ENCODE measurements around the gene SLC25A21.

DNA sequence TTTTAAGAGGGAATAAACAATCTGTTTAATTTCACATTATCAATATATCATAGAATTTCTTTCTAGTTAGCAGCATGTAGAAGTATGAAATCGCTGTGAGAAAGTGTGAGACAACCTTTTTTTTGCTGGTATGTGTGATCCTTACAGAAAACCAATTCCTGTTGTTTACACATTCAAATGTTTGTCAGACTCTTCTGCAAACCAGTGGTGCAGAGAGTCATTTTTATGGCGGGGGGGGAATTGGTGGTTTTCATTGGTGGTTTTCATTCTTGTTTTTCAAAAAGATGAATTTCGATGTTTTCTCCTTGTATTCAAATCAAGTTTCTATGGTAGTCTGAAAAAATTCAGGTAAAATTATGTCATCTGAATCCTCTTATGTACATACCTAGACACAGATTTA lies 57.8 kb downstream of the SLC25A21 start:
- no peak for TF ChIP-seq POLR2A (IDR thresholded peaks at IDR 0.05)
- no peak for TF ChIP-seq POLR2AphosphoS5 (IDR thresholded peaks at IDR 0.05)
- TF ChIP-seq, protein P1, sequence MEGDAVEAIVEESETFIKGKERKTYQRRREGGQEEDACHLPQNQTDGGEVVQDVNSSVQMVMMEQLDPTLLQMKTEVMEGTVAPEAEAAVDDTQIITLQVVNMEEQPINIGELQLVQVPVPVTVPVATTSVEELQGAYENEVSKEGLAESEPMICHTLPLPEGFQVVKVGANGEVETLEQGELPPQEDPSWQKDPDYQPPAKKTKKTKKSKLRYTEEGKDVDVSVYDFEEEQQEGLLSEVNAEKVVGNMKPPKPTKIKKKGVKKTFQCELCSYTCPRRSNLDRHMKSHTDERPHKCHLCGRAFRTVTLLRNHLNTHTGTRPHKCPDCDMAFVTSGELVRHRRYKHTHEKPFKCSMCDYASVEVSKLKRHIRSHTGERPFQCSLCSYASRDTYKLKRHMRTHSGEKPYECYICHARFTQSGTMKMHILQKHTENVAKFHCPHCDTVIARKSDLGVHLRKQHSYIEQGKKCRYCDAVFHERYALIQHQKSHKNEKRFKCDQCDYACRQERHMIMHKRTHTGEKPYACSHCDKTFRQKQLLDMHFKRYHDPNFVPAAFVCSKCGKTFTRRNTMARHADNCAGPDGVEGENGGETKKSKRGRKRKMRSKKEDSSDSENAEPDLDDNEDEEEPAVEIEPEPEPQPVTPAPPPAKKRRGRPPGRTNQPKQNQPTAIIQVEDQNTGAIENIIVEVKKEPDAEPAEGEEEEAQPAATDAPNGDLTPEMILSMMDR (IDR thresholded peaks at IDR 0.05): no peak
- TF ChIP-seq EP300 (IDR thresholded peaks at IDR 0.05): no peak

Measured in stomach (tissue), 4 donors.